SK-N-SH (cell line): ENCODE results near the gene LHPP. TPM values are rescaled to one million over a fixed set of nuclear protein-coding genes. Genes with fewer than 3 reads are reported as not detected.

Experiments
- CTCF ChIA-PET: fragments of 300-600, 350-600 bp; formaldehyde crosslinking; extraction: SDS; loops from one replicate; lab custom pipeline; 2021; lab: Yijun Ruan, JAX
- POLR2A ChIA-PET: fragments of 350-600 bp; sonication (Branson Sonifier 250); formaldehyde crosslinking; extraction: SDS; loops from one replicate; lab custom pipeline; 2020; ENCODE audit warnings: antibody characterized with exemption, inconsistent platforms; lab: Yijun Ruan, JAX
- DNase-seq: peaks from one replicate; pipeline ENCODE4 v3.0.0; 2012
- H2AFZ ChIP-seq: fragments of 200-600 bp; sonication (generic); 2 replicates; pipeline ENCODE4 v1.8.1; 2016; ENCODE audit warnings: antibody characterized with exemption, mild to moderate bottlenecking, low read depth
- H3F3A ChIP-seq: fragments of 200-600 bp; sonication (generic); replicated peaks from 2 replicates; pipeline ENCODE3; 2016; ENCODE audit warnings: antibody characterized with exemption, mild to moderate bottlenecking; ENCODE audit not compliant: insufficient read depth
- H3K27ac ChIP-seq, 2 experiments: fragments of 200-500 bp in 1 of 2; fragments of 200-600 bp in 1 of 2; sonication (Bioruptor generic) in 1 of 2; sonication (generic), shearing (Covaris generic) in 1 of 2; 2 replicates each; pipeline versions ENCODE4 v1.5.1 to v1.6.1; 2014 to 2016; ENCODE audit warnings: low read depth in 2 of 2, inconsistent platforms in 1 of 2, low read length in 1 of 2, mild to moderate bottlenecking in 1 of 2, mixed read lengths in 1 of 2
- H3K27me3 ChIP-seq: fragments of 200-600 bp; sonication (generic), shearing (Covaris generic); 2 replicates; pipeline ENCODE4 v1.6.1; 2016; ENCODE audit warnings: mixed run types; ENCODE audit not compliant: insufficient read depth
- H3K36me3 ChIP-seq, 2 experiments: fragments of 200-500 bp in 1 of 2; fragments of 200-600 bp in 1 of 2; sonication (Bioruptor generic) in 1 of 2; sonication (generic) in 1 of 2; replicated peaks in 1 of 2; 2 replicates each; pipeline versions ENCODE3 to v1.5.1; 2014 to 2016; ENCODE audit warnings: low read length in 1 of 2, mild to moderate bottlenecking in 1 of 2; ENCODE audit not compliant: insufficient read depth in 2 of 2, control insufficient read depth in 1 of 2
- H3K4me1 ChIP-seq, 2 experiments: fragments of 200-500 bp in 1 of 2; fragments of 200-600 bp in 1 of 2; sonication (Bioruptor generic) in 1 of 2; sonication (generic), shearing (Covaris generic) in 1 of 2; 2 replicates each; pipeline versions ENCODE4 v1.5.1 to v1.6.1; 2014 to 2016; ENCODE audit warnings: low read depth in 1 of 2, low read length in 1 of 2, mixed run types in 1 of 2; ENCODE audit not compliant: insufficient read depth in 2 of 2, control insufficient read depth in 1 of 2
- H3K4me2 ChIP-seq: fragments of 200-600 bp; sonication (generic), shearing (Covaris generic); 2 replicates; pipeline ENCODE4 v1.6.1; 2017; ENCODE audit warnings: mixed run types
- H3K4me3 ChIP-seq, 2 experiments: fragments of 200-500 bp in 1 of 2; fragments of 200-600 bp in 1 of 2; sonication (Bioruptor generic) in 1 of 2; sonication (generic), shearing (Covaris generic) in 1 of 2; 2 replicates each; pipeline versions ENCODE4 v1.5.1 to v1.8.1; 2014 to 2016; ENCODE audit warnings: low read depth in 2 of 2, inconsistent platforms in 1 of 2, low read length in 1 of 2, mild to moderate bottlenecking in 1 of 2, mixed read lengths in 1 of 2, moderate library complexity in 1 of 2
- H3K79me2 ChIP-seq: fragments of 200-600 bp; sonication (generic); 2 replicates; pipeline ENCODE4 v1.8.1; 2017; ENCODE audit warnings: mild to moderate bottlenecking; ENCODE audit not compliant: insufficient read depth
- H3K9ac ChIP-seq: fragments of 200-600 bp; sonication (generic); 2 replicates; pipeline ENCODE4 v1.6.1; 2017; ENCODE audit warnings: mixed run types
- H3K9me2 ChIP-seq: fragments of 200-600 bp; sonication (generic); 2 replicates; pipeline ENCODE4 v1.6.1; 2017; ENCODE audit warnings: mixed run types
- H3K9me3 ChIP-seq: fragments of 200-600 bp; sonication (generic); 2 replicates; pipeline ENCODE4 v1.6.1; 2017; ENCODE audit warnings: mixed run types, mild to moderate bottlenecking, moderate library complexity
- H4K20me1 ChIP-seq: fragments of 200-600 bp; sonication (generic); 2 replicates; pipeline ENCODE4 v1.6.1; 2017; ENCODE audit warnings: mild to moderate bottlenecking, mixed run types; ENCODE audit not compliant: insufficient read depth
- ELF1 ChIP-seq: IDR thresholded peaks from 2 replicates; pipeline ENCODE4 v1.4.0; 2012
- EP300 ChIP-seq, 2 experiments: IDR thresholded peaks; 2 replicates each; pipeline versions ENCODE4 v1.4.0 to v1.6.1; 2012; ENCODE audit warnings: borderline replicate concordance in 1 of 2, low read depth in 1 of 2, low read length in 1 of 2
- FOXJ3 ChIP-seq: sonication (generic); formaldehyde crosslinking; IDR thresholded peaks from 2 replicates; pipeline ENCODE4 v1.5.1; 2020; ENCODE audit warnings: mild to moderate bottlenecking, missing genetic modification reagents
- FOXM1 ChIP-seq: IDR thresholded peaks from 2 replicates; pipeline ENCODE4 v1.4.0; 2012; ENCODE audit warnings: low read depth, mild to moderate bottlenecking
- GATA2 ChIP-seq: sonication (generic); formaldehyde crosslinking; IDR thresholded peaks from 2 replicates; pipeline ENCODE4 v1.5.0; 2020; ENCODE audit warnings: mild to moderate bottlenecking, missing genetic modification reagents
- IRF3 ChIP-seq: fragments of 150-350 bp; IDR thresholded peaks from 2 replicates; pipeline ENCODE4 v1.6.1; 2016; ENCODE audit warnings: mild to moderate bottlenecking, low read depth, low read length
- MEF2A ChIP-seq: IDR thresholded peaks from 2 replicates; pipeline ENCODE4 v1.4.0; 2012; ENCODE audit warnings: low read depth, borderline replicate concordance
- NRF1 ChIP-seq: IDR thresholded peaks from 2 replicates; pipeline ENCODE4 v1.6.1; 2012; ENCODE audit warnings: low read depth, mild to moderate bottlenecking, low read length
- RCOR1 ChIP-seq: fragments of 150-350 bp; IDR thresholded peaks from 2 replicates; pipeline ENCODE4 v1.6.1; 2017; ENCODE audit warnings: antibody characterized with exemption, low read length
- RFX5 ChIP-seq: IDR thresholded peaks from 2 replicates; pipeline ENCODE4 v1.6.1; 2012; ENCODE audit warnings: mild to moderate bottlenecking, improper control_type of control experiment, low read length
- SMC3 ChIP-seq: IDR thresholded peaks from 2 replicates; pipeline ENCODE4 v1.6.1; 2012; ENCODE audit warnings: low read depth, low read length, improper control_type of control experiment
- TCF12 ChIP-seq: IDR thresholded peaks from 2 replicates; pipeline ENCODE4 v1.4.0; 2012
- USF1 ChIP-seq: IDR thresholded peaks from 2 replicates; pipeline ENCODE4 v1.4.0; 2012; ENCODE audit warnings: low read depth, borderline replicate concordance
- USF2 ChIP-seq: fragments of 150-350 bp; IDR thresholded peaks from 2 replicates; pipeline ENCODE4 v1.6.1; 2017; ENCODE audit warnings: antibody characterized with exemption, low read length, low read depth, borderline replicate concordance
- WGBS: methylation state at CpG from one replicate; pipeline ENCODE4 v1.1.6; 2017; ENCODE audit warnings: low lambda C conversion rate; 5-methylcytosine and 5-hydroxymethylcytosine counted together
- polyA plus RNA-seq, 3 experiments: library from polyadenylated mRNA; depleted of rRNA; stranded (reverse); fragments of >200 nt; gene quantifications; 2 replicates each; pipeline ENCODE4 v1.2.3, GENCODE V29; 2012
- TF ChIP-seq, protein P1 (sequence below): IDR thresholded peaks from 2 replicates; pipeline ENCODE4; 2012
- TF ChIP-seq, protein P2 (sequence below): IDR thresholded peaks from 2 replicates; pipeline ENCODE4 v1.4.0; 2012; ENCODE audit warnings: low read depth
- TF ChIP-seq, protein P3 (sequence below): IDR thresholded peaks from 2 replicates; pipeline ENCODE4 v1.4.0; 2012; ENCODE audit warnings: low read depth, borderline replicate concordance

The LHPP gene
- polyA plus RNA-seq, 1 of the 3 experiments (the other 2 are of a cell fraction), result 29.8 TPM

DNA sequence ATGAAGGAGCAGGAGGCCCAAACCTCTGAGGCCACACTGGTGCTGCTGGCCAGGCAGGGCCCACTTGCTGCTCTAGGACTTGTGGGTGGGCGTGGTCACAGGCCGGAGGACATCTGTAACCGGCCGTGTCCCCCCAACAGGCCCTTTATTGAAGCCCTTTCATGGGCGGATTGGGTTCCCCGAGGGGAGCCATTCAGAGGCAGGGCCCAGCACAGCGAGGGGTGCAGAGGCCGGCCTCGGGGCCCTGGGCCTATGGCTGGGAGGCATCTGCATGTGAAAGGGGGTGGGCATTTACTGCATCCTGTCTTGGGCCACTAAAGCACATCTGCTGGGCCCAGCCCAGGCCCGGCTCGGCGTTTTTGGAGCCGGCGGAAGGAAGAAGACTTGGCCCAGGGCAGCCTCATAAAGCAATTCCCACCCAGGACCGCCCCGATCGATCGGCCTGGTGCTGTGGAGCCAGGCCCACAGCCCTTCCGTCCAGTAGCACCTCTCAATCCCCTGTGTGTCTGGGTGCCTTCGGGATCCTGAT lies 8.4 kb downstream of the LHPP start:
- no peaks in the 10 kb centered on the region for H3K9me2 ChIP-seq
- WGBS, result no CpG with 5 or more reads among the region's 20 CpGs
- H3K4me1 ChIP-seq, result no peaks in the 10 kb centered on the region; a peak in 1 of 4 replicates

More for the DNA sequence above, 8.4 kb downstream of the LHPP start:
- no peak overlapping the region for H3K9ac ChIP-seq
- TF ChIP-seq ELF1 (no peak), EP300 (IDR thresholded peaks at IDR 0.05; ENCODE audit: borderline replicate concordance in 1 of 2, low read depth in 1 of 2, low read length in 1 of 2) (no peak), NRF1 (no peak), RFX5 (no peak), FOXJ3 (no peak), RCOR1 (no peak), FOXM1 (no peak), SMC3 (no peak), MEF2A (no peak), USF2 (no peak), TCF12 (no peak), USF1 (no peak), GATA2 (no peak), IRF3 (no peak)
- TF ChIP-seq, protein P1, sequence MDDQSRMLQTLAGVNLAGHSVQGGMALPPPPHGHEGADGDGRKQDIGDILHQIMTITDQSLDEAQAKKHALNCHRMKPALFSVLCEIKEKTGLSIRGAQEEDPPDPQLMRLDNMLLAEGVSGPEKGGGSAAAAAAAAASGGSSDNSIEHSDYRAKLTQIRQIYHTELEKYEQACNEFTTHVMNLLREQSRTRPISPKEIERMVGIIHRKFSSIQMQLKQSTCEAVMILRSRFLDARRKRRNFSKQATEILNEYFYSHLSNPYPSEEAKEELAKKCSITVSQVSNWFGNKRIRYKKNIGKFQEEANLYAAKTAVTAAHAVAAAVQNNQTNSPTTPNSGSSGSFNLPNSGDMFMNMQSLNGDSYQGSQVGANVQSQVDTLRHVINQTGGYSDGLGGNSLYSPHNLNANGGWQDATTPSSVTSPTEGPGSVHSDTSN, result no peak
- TF ChIP-seq, protein P2, sequence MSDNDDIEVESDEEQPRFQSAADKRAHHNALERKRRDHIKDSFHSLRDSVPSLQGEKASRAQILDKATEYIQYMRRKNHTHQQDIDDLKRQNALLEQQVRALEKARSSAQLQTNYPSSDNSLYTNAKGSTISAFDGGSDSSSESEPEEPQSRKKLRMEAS, result no peak
- TF ChIP-seq, protein P3, sequence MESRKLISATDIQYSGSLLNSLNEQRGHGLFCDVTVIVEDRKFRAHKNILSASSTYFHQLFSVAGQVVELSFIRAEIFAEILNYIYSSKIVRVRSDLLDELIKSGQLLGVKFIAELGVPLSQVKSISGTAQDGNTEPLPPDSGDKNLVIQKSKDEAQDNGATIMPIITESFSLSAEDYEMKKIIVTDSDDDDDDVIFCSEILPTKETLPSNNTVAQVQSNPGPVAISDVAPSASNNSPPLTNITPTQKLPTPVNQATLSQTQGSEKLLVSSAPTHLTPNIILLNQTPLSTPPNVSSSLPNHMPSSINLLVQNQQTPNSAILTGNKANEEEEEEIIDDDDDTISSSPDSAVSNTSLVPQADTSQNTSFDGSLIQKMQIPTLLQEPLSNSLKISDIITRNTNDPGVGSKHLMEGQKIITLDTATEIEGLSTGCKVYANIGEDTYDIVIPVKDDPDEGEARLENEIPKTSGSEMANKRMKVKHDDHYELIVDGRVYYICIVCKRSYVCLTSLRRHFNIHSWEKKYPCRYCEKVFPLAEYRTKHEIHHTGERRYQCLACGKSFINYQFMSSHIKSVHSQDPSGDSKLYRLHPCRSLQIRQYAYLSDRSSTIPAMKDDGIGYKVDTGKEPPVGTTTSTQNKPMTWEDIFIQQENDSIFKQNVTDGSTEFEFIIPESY, result no peak
- H3F3A ChIP-seq, result peaks cover 6% of the 10 kb centered on the region
- 0 out of 2 replicates have a peak, but pooled peaks cover 4% of the 10 kb centered on the region for H3K79me2 ChIP-seq
- H3K4me3 ChIP-seq, result no peak overlapping the region
- CTCF ChIA-PET, result interaction anchor here (0.6 kb wide), 1 partner anchor 219 kb away, joined by 3 read pairs; no protein-coding TSS in a partner anchor
- POLR2A ChIA-PET, result no interaction called here
- no peak overlapping the region for H2AFZ ChIP-seq
- no peak for DNase-seq
- no peak overlapping the region for H3K27ac ChIP-seq
- H3K9me3 ChIP-seq, result no peaks in the 10 kb centered on the region
- peaks cover 10% of the 10 kb centered on the region; the same call in 1 of the 2 replicates for H4K20me1 ChIP-seq
- no peak overlapping the region for H3K4me2 ChIP-seq
- H3K27me3 ChIP-seq, result no peaks in the 10 kb centered on the region
- H3K36me3 ChIP-seq, result no peaks in the 10 kb centered on the region
